Omental fat pad (tissue), 4 donors: ENCODE results near the gene BRME1. TPM values are rescaled to one million over a fixed set of nuclear protein-coding genes. Genes with fewer than 3 reads are reported as not detected.
A peak's percentile ranks its signal among the peaks of the same experiment; 100 is the strongest.

Experiments used
- ATAC-seq: fragments of 150-250 bp; one replicate; pipeline ENCODE4 v1.9.1; 2016; ENCODE audit warnings: mild to moderate bottlenecking, moderate library complexity; ENCODE audit not compliant: low FRiP score
- DNase-seq: peaks from one replicate; pipeline ENCODE4 v3.0.0-alpha.2; 2019; ENCODE audit warnings: low spot score
- CTCF ChIP-seq, 3 donors: fragments of 450-650 bp; IDR thresholded peaks; one replicate each; pipeline ENCODE4 v1.5.1; 2016 to 2017; ENCODE audit warnings: antibody characterized with exemption in 3 of 3, mild to moderate bottlenecking in 3 of 3, moderate library complexity in 2 of 3
- total RNA-seq, 4 donors: library from RNA; depleted of rRNA; stranded (reverse); fragments of >200 nt; gene quantifications; one replicate each; pipeline ENCODE4 v1.1.0, GENCODE V29; 2016

The BRME1 gene
- total RNA-seq, 4 donors from 2014 or later: 0.46 to 0.95 TPM; not detected in 2

DNA sequence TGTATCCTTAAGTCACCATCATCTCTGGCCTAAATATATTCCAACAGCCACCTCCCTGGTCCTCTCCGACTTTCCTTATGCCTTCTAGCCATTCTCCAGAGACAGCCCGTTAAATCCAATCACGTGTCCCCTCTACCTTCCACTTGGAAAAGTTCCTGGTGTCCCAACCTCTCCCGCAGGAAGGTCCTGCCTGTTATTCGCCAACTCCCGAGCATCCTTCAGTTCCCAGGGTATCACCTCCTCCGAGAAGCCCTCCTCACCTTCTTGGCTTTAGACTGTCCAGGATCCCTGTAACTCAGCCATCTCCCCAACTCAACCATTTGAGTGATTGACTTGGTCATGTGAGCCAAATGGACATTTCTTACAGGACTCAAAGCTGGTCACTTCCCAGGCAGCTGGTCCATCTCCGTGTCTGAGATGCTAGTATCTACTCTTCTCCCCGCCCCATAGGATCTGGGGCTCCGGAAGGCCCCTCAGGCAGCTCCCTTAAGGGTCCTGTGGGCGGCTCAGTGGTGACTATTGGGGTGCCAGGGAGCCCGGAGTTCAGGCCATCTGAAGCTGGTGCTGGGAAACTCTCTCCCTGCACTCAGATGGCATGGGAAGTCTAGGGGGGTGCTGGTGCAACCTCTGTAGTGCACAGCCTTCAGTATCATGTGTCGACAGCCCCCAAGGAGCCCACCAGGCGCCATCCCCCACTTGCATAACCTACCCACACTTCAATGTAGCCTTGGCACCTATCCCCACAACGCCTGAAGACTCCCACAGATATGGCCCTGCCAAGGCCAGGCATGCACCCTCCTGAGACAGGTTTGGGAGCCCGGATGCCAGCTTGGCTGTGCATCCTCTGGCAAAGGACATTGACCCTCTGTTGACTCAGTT is 56.9 kb downstream of the BRME1 start:
- ATAC-seq (no peak), DNase-seq (no peak)
- TF ChIP-seq CTCF (IDR thresholded peaks at IDR 0.05): no peak

DNA sequence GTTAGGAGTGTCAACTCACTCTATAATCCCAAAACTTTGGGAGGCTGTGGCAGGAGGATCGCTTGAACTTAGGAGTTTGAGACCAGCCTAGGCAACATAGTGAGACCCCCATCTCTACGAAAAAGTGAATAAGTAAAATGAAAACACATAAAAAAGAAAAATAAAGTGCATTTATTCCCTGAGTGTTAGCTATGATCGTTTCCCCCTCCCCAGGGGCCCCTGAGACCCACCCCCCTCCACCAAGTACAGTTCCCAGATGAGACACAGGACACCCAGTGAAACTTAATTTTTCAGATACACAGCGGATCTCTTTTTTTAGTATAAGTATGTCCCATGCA is 57.6 kb downstream of the BRME1 start:
- no peak for DNase-seq
- no peak for TF ChIP-seq CTCF (IDR thresholded peaks at IDR 0.05)
- no peak for ATAC-seq

- ATAC-seq: peak; percentile 49
- no peak for DNase-seq
- TF ChIP-seq CTCF (IDR thresholded peaks at IDR 0.05): no peak
Observed at GRCh38 chr19:13847407-13848339, 58.2 kb downstream of the BRME1 start.

GRCh38 chr19:13846557-13847406 is 59.1 kb downstream of the BRME1 start:
- DNase-seq (peak; percentile 88), ATAC-seq (peak; percentile 29)
- TF ChIP-seq CTCF (IDR thresholded peaks at IDR 0.05): no peak

DNA sequence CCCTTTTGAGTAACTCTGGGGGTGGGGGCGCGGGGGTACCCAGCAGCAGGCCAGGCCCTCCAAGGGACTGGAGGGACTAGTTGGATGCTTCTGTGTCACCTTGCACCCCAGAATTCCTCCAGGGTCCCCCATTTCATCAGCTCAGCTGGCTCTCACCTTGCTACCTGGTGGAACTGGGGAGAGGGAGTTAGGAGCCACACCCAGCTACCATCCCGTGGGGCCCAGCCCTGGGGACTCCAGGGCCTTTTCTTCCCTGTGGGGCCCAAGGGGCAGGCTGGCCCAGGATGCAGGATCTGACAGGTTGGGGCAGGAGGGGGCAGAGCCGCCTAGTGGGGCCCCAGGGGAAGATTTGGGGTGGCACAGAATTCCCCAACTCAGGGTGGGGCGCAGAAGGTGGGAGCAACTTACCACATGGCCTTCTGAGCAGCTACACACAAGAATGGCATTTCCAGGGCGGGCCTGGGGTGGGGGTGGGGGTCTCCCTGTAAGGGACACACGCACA is 61.7 kb downstream of the BRME1 start:
- no peak for ATAC-seq
- DNase-seq: no peak

More for the DNA sequence above, 61.7 kb downstream of the BRME1 start:
- no peak for TF ChIP-seq CTCF (IDR thresholded peaks at IDR 0.05)
